H1 (cell line): Measurements from ENCODE around the gene TMED10. TPM values are rescaled to one million over a fixed set of nuclear protein-coding genes. Genes with fewer than 3 reads are reported as not detected.

Experiments used
- BRCA1 ChIP-seq: IDR thresholded peaks from 2 replicates; pipeline ENCODE4 v1.6.1; 2012; ENCODE audit warnings: low read depth, low read length, improper control_type of control experiment
- KDM4A ChIP-seq: IDR thresholded peaks from one replicate; pipeline ENCODE4 v1.7.1; 2012; ENCODE audit warnings: low read depth, mild to moderate bottlenecking, moderate library complexity, low read length, inconsistent platforms; ENCODE audit not compliant: severe bottlenecking
- SUZ12 ChIP-seq: fragments of 200-600 bp; sonication (generic); IDR thresholded peaks from 2 replicates; pipeline ENCODE4 v1.6.1; 2012; ENCODE audit warnings: mild to moderate bottlenecking, inconsistent platforms, low read length, moderate library complexity, mixed read lengths
- YY1 ChIP-seq: IDR thresholded peaks from 2 replicates; pipeline ENCODE4 v1.6.1; 2011; ENCODE audit warnings: low read depth, mild to moderate bottlenecking, low read length
- polyA plus RNA-seq, 7 experiments: library from polyadenylated mRNA; depleted of rRNA in 3 of 7; stranded (reverse) in 5 of 7; unstranded in 2 of 7; fragments of >200 nt in 5 of 7; fragments of 200-250 nt in 2 of 7; gene quantifications; 1 replicate in 5 of 7; 2 replicates in 1 of 7; 4 replicates in 1 of 7; pipeline versions ENCODE4 v1.2.1 to v1.2.3, GENCODE V29; 2011 to 2013; ENCODE audit warnings: missing spikeins in 2 of 7, mixed read lengths in 2 of 7
- total RNA-seq: library from RNA; stranded (reverse); fragmentation: NEBNext Ultra II Directional; extraction: Animal tissue kit (Norgen Biotek cat#: 25700); gene quantifications from 2 replicates; pipeline ENCODE4 v1.2.1, GENCODE V29; 2021

The TMED10 gene
- total and polyA plus RNA-seq, 2 of the 8 experiments (the other 6 are each of a cell fraction or from before 2014, with no cell fraction given), result 218 to 250 TPM

DNA sequence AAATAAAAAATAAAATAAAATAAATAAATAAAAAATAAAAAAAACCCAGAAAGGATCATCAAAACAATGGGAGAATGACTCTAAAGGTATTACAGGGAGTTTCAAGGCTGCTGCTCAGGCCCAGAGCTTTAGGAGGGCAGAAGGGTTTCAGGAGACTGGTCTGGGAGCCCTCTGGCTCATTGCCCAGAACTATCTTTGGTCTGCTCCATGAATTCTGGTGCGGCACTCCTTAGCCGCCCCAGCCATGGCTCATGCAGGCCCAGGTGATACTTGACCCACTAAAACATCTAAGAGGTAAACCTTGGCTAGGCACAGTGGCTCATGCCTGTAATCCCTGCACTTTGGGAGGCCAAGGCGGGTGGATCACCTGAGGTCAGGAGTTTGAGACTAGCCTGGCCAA is 14.7 kb upstream of the TMED10 start (continued):
- no peak for TF ChIP-seq KDM4A
- TF ChIP-seq SUZ12, result no peak
- TF ChIP-seq BRCA1, result no peak
- TF ChIP-seq YY1, result no peak
